ENCODE measurements around the gene CYRIA. TPM values are rescaled to one million over a fixed set of nuclear protein-coding genes. Genes with fewer than 3 reads are reported as not detected.

The CYRIA gene
- total RNA-seq, 1 donor from 2014 or later: 11.1 TPM

GRCh38 chr2:16626997-16627605 lies 38.5 kb downstream of the CYRIA start:
- Mint-ChIP-seq H3K36me3 (ENCODE audit: low read depth) (peaks cover 9% of the 10 kb centered on the region), H3K27ac (ENCODE audit: unreplicated experiment) (no peak overlapping the region), H3K4me3 (no peak overlapping the region), H3K27me3 (ENCODE audit: low read depth) (no peaks in the 10 kb centered on the region), H3K9me3 (no peaks in the 10 kb centered on the region), H3K4me1 (peaks cover 57% of the 10 kb centered on the region)
- DNase-seq (ENCODE audit: low read depth, low spot score): no peak
- no peak for TF ChIP-seq CTCF (conservative IDR thresholded peaks at IDR 0.05)

GRCh38 chr2:16626497-16626896 lies 39.1 kb downstream of the CYRIA start:
- Mint-ChIP-seq H3K27me3 (ENCODE audit: low read depth) (no peaks in the 10 kb centered on the region), H3K27ac (ENCODE audit: unreplicated experiment) (no peak overlapping the region), H3K9me3 (no peaks in the 10 kb centered on the region), H3K36me3 (ENCODE audit: low read depth) (peaks cover 9% of the 10 kb centered on the region), H3K4me1 (peaks cover 56% of the 10 kb centered on the region), H3K4me3 (no peak overlapping the region)
- no peak for TF ChIP-seq CTCF (conservative IDR thresholded peaks at IDR 0.05)
- no peak for DNase-seq (ENCODE audit: low read depth, low spot score)

GRCh38 chr2:16625759-16626158 lies 39.9 kb downstream of the CYRIA start:
- no peak overlapping the region for H3K4me3 Mint-ChIP-seq
- peaks cover 51% of the 10 kb centered on the region for H3K4me1 Mint-ChIP-seq
- H3K27me3 Mint-ChIP-seq (ENCODE audit: low read depth): no peaks in the 10 kb centered on the region
- TF ChIP-seq CTCF (conservative IDR thresholded peaks at IDR 0.05): no peak
- no peak for DNase-seq (ENCODE audit: low read depth, low spot score)
- H3K36me3 Mint-ChIP-seq (ENCODE audit: low read depth): peaks cover 11% of the 10 kb centered on the region
- H3K27ac Mint-ChIP-seq (ENCODE audit: unreplicated experiment): peak overlapping the region; percentile 90
- no peaks in the 10 kb centered on the region for H3K9me3 Mint-ChIP-seq

GRCh38 chr2:16625201-16625729 lies 40.4 kb downstream of the CYRIA start:
- Mint-ChIP-seq H3K9me3 (no peaks in the 10 kb centered on the region), H3K27me3 (ENCODE audit: low read depth) (no peaks in the 10 kb centered on the region), H3K4me3 (no peak overlapping the region), H3K27ac (ENCODE audit: unreplicated experiment) (peak overlapping the region; percentile 90), H3K36me3 (ENCODE audit: low read depth) (peaks cover 12% of the 10 kb centered on the region), H3K4me1 (peaks cover 50% of the 10 kb centered on the region)
- TF ChIP-seq CTCF (conservative IDR thresholded peaks at IDR 0.05): no peak
- no peak for DNase-seq (ENCODE audit: low read depth, low spot score)

GRCh38 chr2:16624436-16624780 lies 41.2 kb downstream of the CYRIA start:
- H3K9me3 Mint-ChIP-seq: no peaks in the 10 kb centered on the region
- DNase-seq (ENCODE audit: low read depth, low spot score): no peak
- no peaks in the 10 kb centered on the region for H3K27me3 Mint-ChIP-seq (ENCODE audit: low read depth)
- no peak for TF ChIP-seq CTCF (conservative IDR thresholded peaks at IDR 0.05)
- H3K36me3 Mint-ChIP-seq (ENCODE audit: low read depth): peaks cover 12% of the 10 kb centered on the region
- peak overlapping the region; percentile 90 for H3K27ac Mint-ChIP-seq (ENCODE audit: unreplicated experiment)
- no peak overlapping the region for H3K4me3 Mint-ChIP-seq
- H3K4me1 Mint-ChIP-seq: peaks cover 48% of the 10 kb centered on the region

Data from neural crest cell (in vitro differentiated cells).